Right renal cortex interstitium (tissue), 3 donors: ENCODE measurements around the gene CRACDL. TPM values are rescaled to one million over a fixed set of nuclear protein-coding genes. Genes with fewer than 3 reads are reported as not detected.

Source experiments
- DNase-seq, 3 donors: peaks; one replicate each; pipeline ENCODE4 v3.0.0-alpha.2; 2013; ENCODE audit warnings: low read depth in 3 of 3, low spot score in 2 of 3
- polyA plus RNA-seq, 3 donors: library from polyadenylated mRNA; unstranded; fragments of 120-200 nt; gene quantifications; one replicate each; pipeline ENCODE4 v1.2.1, GENCODE V29; 2013; ENCODE audit not compliant: insufficient read length in 3 of 3

Gene CRACDL
- polyA plus RNA-seq, 3 donors: 2.4 to 3.0 (median 2.5) TPM

GRCh38 chr2:98866033-98866432, 70.0 kb downstream of the CRACDL start:
- no peak for DNase-seq

GRCh38 chr2:98861601-98862000, 74.4 kb downstream of the CRACDL start:
- DNase-seq: no peak

- DNase-seq: no peak
Observed at GRCh38 chr2:98859323-98859722, 76.7 kb downstream of the CRACDL start.

GRCh38 chr2:98857001-98857400, 79.0 kb downstream of the CRACDL start:
- no peak for DNase-seq

GRCh38 chr2:98854682-98855081, 81.3 kb downstream of the CRACDL start:
- DNase-seq: no peak

GRCh38 chr2:98852932-98853331, 83.1 kb downstream of the CRACDL start:
- no peak for DNase-seq

GRCh38 chr2:98850074-98850473, 86.0 kb downstream of the CRACDL start:
- no peak for DNase-seq

GRCh38 chr2:98849113-98849512, 86.9 kb downstream of the CRACDL start:
- DNase-seq: no peak

- DNase-seq: no peak
Observed at GRCh38 chr2:98847853-98848252, 88.2 kb downstream of the CRACDL start.

- DNase-seq: no peak
Observed at GRCh38 chr2:98846041-98846440, 90.0 kb downstream of the CRACDL start.

- DNase-seq: no peak
Observed at GRCh38 chr2:98842136-98842535, 93.9 kb downstream of the CRACDL start.

- no peak for DNase-seq
Observed at GRCh38 chr2:98839292-98839691, 96.7 kb downstream of the CRACDL start.

- no peak for DNase-seq
Observed at GRCh38 chr2:98835831-98836385, 100.1 kb downstream of the CRACDL start.

GRCh38 chr2:98833917-98834263, 102.1 kb downstream of the CRACDL start:
- DNase-seq: no peak

- DNase-seq: no peak
Observed at GRCh38 chr2:98833172-98833916, 102.7 kb downstream of the CRACDL start.

GRCh38 chr2:98832172-98832571, 103.9 kb downstream of the CRACDL start:
- no peak for DNase-seq

- DNase-seq: no peak
Observed at GRCh38 chr2:98830571-98831145, 105.4 kb downstream of the CRACDL start.

- DNase-seq: no peak
Observed at GRCh38 chr2:98829581-98830270, 106.3 kb downstream of the CRACDL start.

GRCh38 chr2:98828793-98829371, 107.1 kb downstream of the CRACDL start:
- no peak for DNase-seq

GRCh38 chr2:98828369-98828744, 107.7 kb downstream of the CRACDL start:
- DNase-seq: no peak

GRCh38 chr2:98827625-98828368, 108.2 kb downstream of the CRACDL start:
- no peak for DNase-seq
